HUDEP-2 (cell line): ENCODE measurements around the gene PNPLA6.
"Not testable (repeated sequence)": the region's sequence is repeated elsewhere in the genome, so short reads cannot be mapped to it uniquely, and the experiment has no call there.

ENCODE experiments used
- DNase-seq, 76 experiments: peaks; one replicate each; lab custom pipeline; 2025; ENCODE audit not compliant: unreplicated experiment in 76 of 76; lab: John Stamatoyannopoulos, UW

PNPLA6 gene

DNA sequence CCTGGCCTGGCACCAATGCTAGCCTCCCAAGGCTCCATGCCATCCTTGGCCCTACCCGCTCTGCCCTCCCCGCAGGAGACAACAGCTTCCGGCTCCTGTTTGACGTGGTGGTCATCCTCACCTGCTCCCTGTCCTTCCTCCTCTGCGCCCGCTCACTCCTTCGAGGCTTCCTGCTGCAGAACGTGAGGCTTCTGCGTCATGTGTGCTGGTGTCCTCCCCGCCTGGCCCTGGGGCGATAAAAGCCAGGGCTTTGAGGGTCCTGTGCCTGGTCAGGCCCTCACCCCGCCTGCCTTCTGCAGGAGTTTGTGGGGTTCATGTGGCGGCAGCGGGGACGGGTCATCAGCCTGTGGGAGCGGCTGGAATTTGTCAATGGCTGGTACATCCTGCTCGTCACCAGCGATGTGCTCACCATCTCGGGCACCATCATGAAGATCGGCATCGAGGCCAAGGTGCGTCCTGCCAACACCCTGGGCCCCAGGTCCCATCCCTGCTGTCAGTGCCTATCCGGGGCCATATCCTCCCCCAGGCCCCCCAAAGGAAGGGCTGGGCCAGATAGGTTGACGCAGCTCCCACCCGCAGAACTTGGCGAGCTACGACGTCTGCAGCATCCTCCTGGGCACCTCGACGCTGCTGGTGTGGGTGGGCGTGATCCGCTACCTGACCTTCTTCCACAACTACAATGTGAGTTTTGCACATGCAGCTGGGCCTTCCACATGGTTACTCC lies 6.8 kb upstream of the PNPLA6 start:
- DNase-seq = no peak

DNA sequence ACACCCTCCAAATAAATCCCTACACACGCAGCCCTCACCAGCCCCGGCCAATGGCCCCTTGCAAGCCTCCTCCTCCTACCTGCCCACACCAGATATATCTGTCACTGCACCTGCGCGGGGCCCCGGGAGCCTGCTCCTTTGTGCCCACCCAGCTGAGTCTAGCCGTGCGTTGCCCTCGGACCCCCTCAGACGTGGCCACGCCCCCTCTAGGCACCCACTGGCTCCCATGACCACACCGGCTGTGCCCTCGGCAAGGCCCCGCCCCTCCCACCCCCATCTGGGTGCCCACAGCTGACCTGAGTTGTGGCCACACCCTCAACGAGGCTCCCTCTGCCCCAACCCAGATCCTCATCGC lies 6.3 kb upstream of the PNPLA6 start:
- no peak for DNase-seq

- DNase-seq = no peak
Observed at GRCh38 chr19:7529610-7530490, 5.7 kb upstream of the PNPLA6 start.

DNA sequence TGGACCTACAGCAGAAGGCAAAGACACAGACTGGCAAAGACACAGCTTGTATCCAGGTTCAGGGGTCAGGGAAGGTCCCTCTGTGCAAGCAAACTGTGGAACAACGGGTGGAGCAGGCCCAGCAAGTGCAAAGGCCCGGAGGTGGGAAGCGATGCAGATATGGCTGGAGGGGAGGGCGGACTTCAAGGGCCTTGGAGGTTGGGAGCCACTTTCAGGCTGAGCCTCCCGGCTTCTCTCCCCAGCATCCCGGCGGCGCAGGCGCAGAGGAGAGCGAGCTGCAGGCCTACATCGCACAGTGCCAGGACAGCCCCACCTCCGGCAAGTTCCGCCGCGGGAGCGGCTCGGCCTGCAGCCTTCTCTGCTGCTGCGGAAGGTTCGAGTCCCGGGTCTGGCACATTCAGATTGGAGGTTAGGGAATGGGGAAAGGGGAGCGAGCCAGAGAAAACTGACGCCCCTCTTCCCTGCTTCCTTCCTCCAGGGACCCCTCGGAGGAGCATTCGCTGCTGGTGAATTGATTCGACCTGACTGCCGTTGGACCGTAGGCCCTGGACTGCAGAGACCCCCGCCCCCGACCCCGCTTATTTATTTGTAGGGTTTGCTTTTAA lies 2.1 kb upstream of the PNPLA6 start:
- DNase-seq = no peak

GRCh38 chr19:7533925-7534480 lies 1.5 kb upstream of the PNPLA6 start:
- DNase-seq = peak in 66 of 76 experiments; percentile 19 to 88 (median 69)

DNA sequence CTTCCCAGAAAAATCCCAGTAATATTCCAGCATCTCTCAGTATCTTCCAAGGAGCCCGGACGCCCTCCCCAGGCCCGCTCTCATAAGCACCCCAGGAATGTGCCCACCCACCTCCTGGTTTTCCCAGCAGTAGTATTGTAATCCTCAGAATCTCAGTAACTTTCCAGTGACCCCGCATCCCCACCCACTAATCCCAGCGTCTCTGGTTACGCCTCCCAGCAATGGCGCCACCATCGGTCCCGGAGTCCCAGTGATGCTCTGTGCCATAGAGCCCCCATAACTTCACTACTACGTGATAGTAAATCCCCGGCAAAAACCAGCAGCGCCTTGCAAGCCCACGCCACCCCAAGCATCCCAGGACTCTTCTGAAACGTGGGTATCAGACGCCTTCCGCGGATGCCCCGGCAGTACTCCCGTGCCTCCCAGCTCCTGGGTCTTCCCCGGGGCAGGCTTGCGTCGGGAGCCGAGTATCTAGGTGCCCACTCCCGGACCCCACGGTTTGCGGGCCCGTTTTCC lies 928 bp upstream of the PNPLA6 start:
- DNase-seq = peak in 5 of 76 experiments; percentile 14 to 24 (median 18)

GRCh38 chr19:7535998-7536695 lies 630 bp downstream of the PNPLA6 start:
- peak in 44 of 76 experiments; percentile 6 to 72 (median 34) for DNase-seq

DNA sequence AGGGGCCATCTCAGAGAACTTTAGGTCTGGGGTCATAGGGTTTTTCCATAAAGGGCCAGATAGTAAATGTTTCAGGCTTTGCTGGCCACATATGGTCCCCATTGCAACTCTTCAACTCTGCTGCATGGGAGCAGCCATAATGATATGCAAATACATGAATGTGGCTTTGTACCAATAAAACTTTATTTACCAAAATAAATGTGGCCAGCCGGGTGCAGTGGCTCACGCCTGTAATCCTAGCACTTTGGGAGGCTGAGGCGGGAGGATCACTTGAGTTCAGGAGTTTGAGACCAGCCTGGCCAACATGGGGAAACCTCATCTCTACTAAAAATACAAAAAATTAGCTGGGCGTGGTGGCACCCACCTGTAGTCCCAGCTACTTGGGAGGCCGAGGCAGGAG lies 3.5 kb downstream of the PNPLA6 start:
- DNase-seq = not testable (repeated sequence)

DNA sequence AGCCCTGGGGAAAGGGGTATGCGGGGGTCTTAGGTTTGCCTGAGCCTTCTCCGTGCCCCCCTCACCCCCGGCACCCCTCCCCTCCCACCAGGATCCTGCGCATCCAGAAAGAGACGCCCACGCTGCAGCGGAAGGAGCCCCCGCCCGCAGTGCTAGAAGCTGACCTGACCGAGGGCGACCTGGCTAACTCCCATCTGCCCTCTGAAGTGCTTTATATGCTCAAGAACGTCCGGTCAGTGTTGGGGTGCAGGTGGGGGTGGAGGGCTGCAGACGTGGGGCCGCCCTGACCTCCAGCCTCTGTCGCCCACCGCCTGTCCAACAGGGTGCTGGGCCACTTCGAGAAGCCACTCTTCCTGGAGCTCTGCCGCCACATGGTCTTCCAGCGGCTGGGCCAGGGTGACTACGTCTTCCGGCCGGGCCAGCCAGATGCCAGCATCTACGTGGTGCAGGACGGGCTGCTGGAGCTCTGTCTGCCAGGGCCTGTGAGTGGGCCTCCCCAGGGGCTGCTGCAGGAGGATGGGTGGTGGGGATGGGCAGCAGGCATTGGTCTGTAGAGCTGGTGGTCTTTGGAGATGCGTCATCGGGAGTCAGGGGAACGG lies 4.4 kb downstream of the PNPLA6 start:
- no peak for DNase-seq

DNA sequence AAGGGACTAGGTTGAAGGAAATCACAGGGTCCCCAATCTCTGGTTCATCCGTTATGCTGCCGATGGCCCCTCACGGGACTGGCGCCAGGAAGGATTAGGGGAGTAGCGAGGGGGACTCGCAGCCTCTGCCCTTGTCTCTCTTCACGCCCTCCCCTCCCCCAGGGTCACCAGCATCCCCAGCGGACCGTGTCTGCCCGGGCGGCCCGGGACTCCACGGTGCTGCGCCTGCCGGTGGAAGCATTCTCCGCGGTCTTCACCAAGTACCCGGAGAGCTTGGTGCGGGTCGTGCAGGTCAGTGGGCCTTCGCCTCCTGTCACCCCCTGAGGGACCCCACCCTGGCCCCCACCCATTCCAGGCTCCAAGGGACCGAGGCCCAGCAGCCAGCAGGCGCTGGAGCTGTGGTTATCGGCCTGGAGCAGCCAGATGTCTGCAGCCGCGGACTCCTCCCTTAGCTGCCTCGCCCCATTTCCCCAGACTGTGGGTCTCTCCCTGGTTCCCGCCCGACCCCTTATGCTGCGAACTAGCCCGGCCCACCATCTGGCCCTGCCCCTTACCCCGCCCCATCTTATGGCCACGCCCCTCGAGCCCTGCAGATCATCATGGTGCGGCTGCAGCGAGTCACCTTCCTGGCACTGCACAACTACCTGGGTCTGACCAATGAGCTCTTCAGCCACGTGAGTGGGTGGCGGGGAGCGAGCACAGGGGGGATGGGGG lies 5.4 kb downstream of the PNPLA6 start:
- peak in 71 of 76 experiments; percentile 45 to 97 (median 85) for DNase-seq

GRCh38 chr19:7541475-7541824 lies 5.9 kb downstream of the PNPLA6 start:
- no peak for DNase-seq

GRCh38 chr19:7541828-7542443 lies 6.4 kb downstream of the PNPLA6 start:
- DNase-seq = no peak

GRCh38 chr19:7542556-7543348 lies 7.2 kb downstream of the PNPLA6 start:
- DNase-seq = no peak

DNA sequence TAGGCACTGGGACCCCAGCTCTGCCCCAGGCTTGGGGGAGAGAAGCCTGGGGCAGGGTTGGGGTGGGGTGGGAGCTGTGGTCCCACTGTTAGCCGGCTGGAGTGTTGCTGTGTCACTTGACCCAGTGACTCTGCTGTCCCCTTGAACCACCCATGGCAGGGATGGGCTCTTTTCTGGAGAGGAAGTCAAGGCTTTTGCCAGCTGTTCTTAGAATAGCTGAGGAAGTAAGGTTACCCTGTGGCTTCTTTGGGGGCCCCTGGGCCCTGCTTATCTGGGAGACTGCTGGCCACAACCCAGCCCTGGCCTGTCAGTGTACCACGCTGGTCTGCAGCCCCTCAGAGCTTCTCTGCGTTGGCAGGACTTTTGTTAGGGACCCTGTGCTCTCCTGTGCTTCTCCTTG lies 9.1 kb downstream of the PNPLA6 start:
- peak in 61 of 76 experiments; percentile 22 to 73 (median 44) for DNase-seq

GRCh38 chr19:7545300-7545699 lies 9.8 kb downstream of the PNPLA6 start:
- DNase-seq = no peak

GRCh38 chr19:7545904-7546303 lies 10.4 kb downstream of the PNPLA6 start:
- peak in 1 of 76 experiments; percentile 3 for DNase-seq

GRCh38 chr19:7547159-7547558 lies 11.6 kb downstream of the PNPLA6 start:
- DNase-seq = no peak
